Measurements from ENCODE around the gene POLR2B. TPM values are rescaled to one million over a fixed set of nuclear protein-coding genes. Genes with fewer than 3 reads are reported as not detected.

Gene POLR2B
- total and polyA plus RNA-seq, 7 experiments from 2014 or later: 50.7 to 130 (median 77.9) TPM

Other genes starting within 250 kb of the POLR2B start
- 1 to 10 TPM in 4 of 5 experiments, under 1 TPM in 1; 0.99 to 5.8 (median 4.4) TPM for gene SPINK2, start 157.2 kb upstream of the POLR2B start, total RNA-seq
- 10 to 100 TPM; 15.3 to 32.8 TPM for gene SPINK2, start 157.2 kb upstream of the POLR2B start, polyA plus RNA-seq
- 10 to 100 TPM; 55.7 to 86.4 (median 72.8) TPM for gene REST, start 71.0 kb upstream of the POLR2B start, total RNA-seq
- gene REST, start 71.0 kb upstream of the POLR2B start, polyA plus RNA-seq: 100 to 1,000 TPM; 174 to 203 TPM
- 10 to 100 TPM; 13.6 to 23.0 (median 20.9) TPM for gene NOA1, start 1.3 kb upstream of the POLR2B start, total RNA-seq
- 10 to 100 TPM; 21.9 to 30.0 TPM for gene NOA1, start 1.3 kb upstream of the POLR2B start, polyA plus RNA-seq
- gene IGFBP7, start 131.5 kb downstream of the POLR2B start, total RNA-seq: 10 to 100 TPM in 1 of 5 experiments, 1 to 10 TPM in 1, not detected in 3; 1.1 to 16.7 TPM
- under 1 TPM; 0.37 to 0.48 TPM for gene IGFBP7, start 131.5 kb downstream of the POLR2B start, polyA plus RNA-seq

Measured in naive thymus-derived CD4-positive, alpha-beta T cell (primary cell).